CD4-positive, alpha-beta T cell treated with Interleukin-6 for 4 hours (primary cell): ENCODE data around the gene SMG9.
"Not testable (repeated sequence)": the region's sequence is repeated elsewhere in the genome, so short reads cannot be mapped to it uniquely, and the experiment has no call there.

Source experiments
- DNase-seq: peaks from one replicate; pipeline ENCODE4 v3.0.0-alpha.2; 2020; ENCODE audit warnings: mixed read lengths

Gene SMG9

GRCh38 chr19:43688059-43688701, 66.6 kb downstream of the SMG9 start:
- DNase-seq: no peak

GRCh38 chr19:43687660-43687997, 67.1 kb downstream of the SMG9 start:
- no peak for DNase-seq

GRCh38 chr19:43684326-43684725, 70.4 kb downstream of the SMG9 start:
- DNase-seq: no peak

- DNase-seq: no peak
These were observed 70.9 kb downstream of the SMG9 start for GRCh38 chr19:43683905-43684304.

- DNase-seq: no peak
These were observed 71.7 kb downstream of the SMG9 start for GRCh38 chr19:43682824-43683661.

- DNase-seq: not testable (repeated sequence)
These were observed 72.5 kb downstream of the SMG9 start for GRCh38 chr19:43682269-43682668.

GRCh38 chr19:43681821-43682220, 72.9 kb downstream of the SMG9 start:
- no peak for DNase-seq

GRCh38 chr19:43678512-43679261, 76.1 kb downstream of the SMG9 start:
- DNase-seq: no peak
